WTC11 (cell line): ENCODE measurements around the gene OR2M2. TPM values are rescaled to one million over a fixed set of nuclear protein-coding genes. Genes with fewer than 3 reads are reported as not detected.

Experiments
- ATAC-seq: fragments of 200-7000 bp; cut with Tn5 transposase; 2 replicates; pipeline ENCODE4 v1.10.0; 2021; ENCODE audit warnings: mild to moderate bottlenecking, moderate library complexity
- CTCF ChIA-PET: fragments of 300-600 bp; sonication (Branson Sonifier 250); formaldehyde crosslinking; loops from one replicate; lab custom pipeline; 2021; ENCODE audit warnings: antibody characterized with exemption; lab: Charles Lee
- POLR2A ChIA-PET: fragments of 350-600 bp; sonication (Branson Sonifier 250); formaldehyde crosslinking; loops from one replicate; lab custom pipeline; 2021; ENCODE audit warnings: antibody characterized with exemption; lab: Charles Lee
- DNase-seq: peaks from one replicate; pipeline ENCODE4 v3.0.0; 2021; ENCODE audit warnings: low spot score
- H3K27ac Mint-ChIP-seq: 2 replicates; pipeline ENCODE4 v1.8.0; 2021; ENCODE audit warnings: mixed read lengths
- H3K27me3 Mint-ChIP-seq: 2 replicates; pipeline ENCODE4 v1.8.0; 2021; ENCODE audit warnings: low read depth, mild to moderate bottlenecking, moderate library complexity, mixed read lengths
- H3K36me3 Mint-ChIP-seq: 2 replicates; pipeline ENCODE4 v1.8.0; 2021; ENCODE audit warnings: mixed read lengths
- H3K4me1 Mint-ChIP-seq: 2 replicates; pipeline ENCODE4 v1.8.0; 2022; ENCODE audit warnings: mixed read lengths
- H3K4me3 Mint-ChIP-seq: 2 replicates; pipeline ENCODE4 v1.8.0; 2021; ENCODE audit warnings: mild to moderate bottlenecking, moderate library complexity, mixed read lengths
- H3K9me3 Mint-ChIP-seq: 2 replicates; pipeline ENCODE4 v1.8.0; 2021; ENCODE audit warnings: mixed read lengths
- ATF1 ChIP-seq: sonication (generic); formaldehyde crosslinking; IDR thresholded peaks from 2 replicates; pipeline ENCODE4 v1.8.1; 2023; ENCODE audit warnings: mild to moderate bottlenecking, moderate library complexity, missing genetic modification reagents
- CREM ChIP-seq: sonication (generic); formaldehyde crosslinking; IDR thresholded peaks from 2 replicates; pipeline ENCODE4 v1.8.1; 2022; ENCODE audit warnings: mild to moderate bottlenecking, missing genetic modification reagents, moderate library complexity
- ETV6 ChIP-seq: sonication (generic); formaldehyde crosslinking; IDR thresholded peaks from 2 replicates; pipeline ENCODE4 v1.8.1; 2022; ENCODE audit warnings: mild to moderate bottlenecking, missing genetic modification reagents
- FOXP1 ChIP-seq: sonication (generic); formaldehyde crosslinking; IDR thresholded peaks from 2 replicates; pipeline ENCODE4 v1.8.0; 2022; ENCODE audit warnings: missing genetic modification reagents, mild to moderate bottlenecking, moderate library complexity, borderline replicate concordance
- GRHL2 ChIP-seq: fragments of 250-450 bp; sonication (Bioruptor Pico); IDR thresholded peaks from 2 replicates; pipeline ENCODE4 v1.8.0; 2022; ENCODE audit warnings: mild to moderate bottlenecking, moderate library complexity; ENCODE audit not compliant: insufficient replicate concordance, severe bottlenecking
- KAT7 ChIP-seq: sonication (generic); formaldehyde crosslinking; IDR thresholded peaks from 2 replicates; pipeline ENCODE4 v1.8.1; 2023; ENCODE audit warnings: missing genetic modification reagents, mild to moderate bottlenecking, borderline replicate concordance
- MXD4 ChIP-seq: fragments of 250-450 bp; sonication (Bioruptor Pico); IDR thresholded peaks from 2 replicates; pipeline ENCODE4 v1.8.0; 2021; ENCODE audit warnings: mild to moderate bottlenecking, moderate library complexity, borderline replicate concordance
- NFATC4 ChIP-seq: fragments of 250-450 bp; sonication (Bioruptor Pico); IDR thresholded peaks from 2 replicates; pipeline ENCODE4 v1.9.0; 2021; ENCODE audit warnings: mild to moderate bottlenecking
- NFYB ChIP-seq: sonication (generic); formaldehyde crosslinking; conservative IDR thresholded peaks from 2 replicates; pipeline ENCODE4 v1.8.0; 2022; ENCODE audit warnings: low read depth, missing genetic modification reagents
- PRRX2 ChIP-seq: fragments of 250-450 bp; sonication (Bioruptor Pico); IDR thresholded peaks from 2 replicates; pipeline ENCODE4 v1.8.0; 2021; ENCODE audit warnings: mild to moderate bottlenecking
- SMAD4 ChIP-seq: sonication (generic); formaldehyde crosslinking; IDR thresholded peaks from 2 replicates; pipeline ENCODE4 v1.8.0; 2022; ENCODE audit warnings: mild to moderate bottlenecking, missing genetic modification reagents
- SP1 ChIP-seq: sonication (generic); formaldehyde crosslinking; conservative IDR thresholded peaks from 2 replicates; pipeline ENCODE4 v1.8.1; 2022; ENCODE audit warnings: missing genetic modification reagents
- TCF7 ChIP-seq: sonication (generic); formaldehyde crosslinking; IDR thresholded peaks from 2 replicates; pipeline ENCODE4 v1.8.0; 2022; ENCODE audit warnings: mild to moderate bottlenecking, low read depth, missing genetic modification reagents, moderate library complexity
- TEAD1 ChIP-seq: sonication (generic); formaldehyde crosslinking; IDR thresholded peaks from 2 replicates; pipeline ENCODE4 v1.8.0; 2022; ENCODE audit warnings: mild to moderate bottlenecking, missing genetic modification reagents
- TEAD4 ChIP-seq: sonication (generic); formaldehyde crosslinking; IDR thresholded peaks from 2 replicates; pipeline ENCODE4 v1.8.0; 2022; ENCODE audit warnings: mild to moderate bottlenecking, missing genetic modification reagents
- TP53 ChIP-seq: sonication (generic); formaldehyde crosslinking; IDR thresholded peaks from 2 replicates; pipeline ENCODE4 v1.8.1; 2023; ENCODE audit warnings: mild to moderate bottlenecking, missing genetic modification reagents
- ZNF317 ChIP-seq: sonication (generic); formaldehyde crosslinking; IDR thresholded peaks from 2 replicates; pipeline ENCODE4 v1.8.1; 2023; ENCODE audit warnings: low read depth, mild to moderate bottlenecking, moderate library complexity, missing genetic modification reagents, borderline replicate concordance
- ZNF416 ChIP-seq: fragments of 250-450 bp; sonication (Bioruptor Pico); IDR thresholded peaks from 2 replicates; pipeline ENCODE4 v1.9.0; 2021; ENCODE audit warnings: mild to moderate bottlenecking, inconsistent platforms
- ZNF671 ChIP-seq: fragments of 250-450 bp; sonication (Bioruptor Pico); IDR thresholded peaks from 2 replicates; pipeline ENCODE4 v1.8.0; 2021; ENCODE audit warnings: mild to moderate bottlenecking
- total RNA-seq: library from RNA; stranded (reverse); gene quantifications from 3 replicates; pipeline ENCODE4 v1.2.3, GENCODE V29; 2021
- TF ChIP-seq, protein P1 (sequence below): sonication (generic); formaldehyde crosslinking; IDR thresholded peaks from 2 replicates; pipeline ENCODE4 v1.8.1; 2022; ENCODE audit warnings: low read depth, missing genetic modification reagents, borderline replicate concordance
- TF ChIP-seq, protein P2 (sequence below): sonication (generic); formaldehyde crosslinking; IDR thresholded peaks from 2 replicates; pipeline ENCODE4 v1.8.0; 2023; ENCODE audit warnings: missing genetic modification reagents
- TF ChIP-seq, protein P3 (sequence below): sonication (generic); formaldehyde crosslinking; IDR thresholded peaks from 2 replicates; pipeline ENCODE4 v1.8.1; 2023; ENCODE audit warnings: mild to moderate bottlenecking, missing genetic modification reagents
- TF ChIP-seq, protein P4 (sequence below): fragments of 250-450 bp; sonication (Bioruptor Pico); IDR thresholded peaks from 2 replicates; pipeline ENCODE4 v1.9.0; 2021; ENCODE audit warnings: moderate library complexity, mild to moderate bottlenecking, inconsistent platforms, borderline replicate concordance
- TF ChIP-seq, protein P5 (sequence below): fragments of 250-450 bp; sonication (Bioruptor Pico); IDR thresholded peaks from 2 replicates; pipeline ENCODE4 v2.1.2; 2022; ENCODE audit warnings: mild to moderate bottlenecking, moderate library complexity

Gene OR2M2
- total RNA-seq, 1 experiment from 2014 or later = not detected

DNA sequence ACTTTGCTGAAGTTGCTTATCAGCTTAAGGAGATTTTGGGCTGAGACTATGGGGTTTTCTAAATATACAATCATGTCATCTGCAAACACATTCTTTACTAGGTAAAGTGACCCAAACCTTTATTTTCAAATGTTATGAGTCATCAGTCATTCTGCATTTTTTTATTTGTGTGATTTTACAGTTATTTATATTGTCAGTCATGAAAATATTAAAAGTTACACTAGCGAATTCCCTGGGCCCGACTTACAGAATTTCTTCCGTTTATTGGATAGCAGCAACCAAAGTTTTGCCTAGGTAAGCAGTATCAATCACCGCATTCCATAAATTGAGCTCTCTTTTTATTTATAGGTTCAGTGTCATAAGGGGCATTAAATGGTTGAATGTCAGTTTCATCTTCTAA lies 15.9 kb upstream of the OR2M2 start (continued):
- TF ChIP-seq, protein P1, sequence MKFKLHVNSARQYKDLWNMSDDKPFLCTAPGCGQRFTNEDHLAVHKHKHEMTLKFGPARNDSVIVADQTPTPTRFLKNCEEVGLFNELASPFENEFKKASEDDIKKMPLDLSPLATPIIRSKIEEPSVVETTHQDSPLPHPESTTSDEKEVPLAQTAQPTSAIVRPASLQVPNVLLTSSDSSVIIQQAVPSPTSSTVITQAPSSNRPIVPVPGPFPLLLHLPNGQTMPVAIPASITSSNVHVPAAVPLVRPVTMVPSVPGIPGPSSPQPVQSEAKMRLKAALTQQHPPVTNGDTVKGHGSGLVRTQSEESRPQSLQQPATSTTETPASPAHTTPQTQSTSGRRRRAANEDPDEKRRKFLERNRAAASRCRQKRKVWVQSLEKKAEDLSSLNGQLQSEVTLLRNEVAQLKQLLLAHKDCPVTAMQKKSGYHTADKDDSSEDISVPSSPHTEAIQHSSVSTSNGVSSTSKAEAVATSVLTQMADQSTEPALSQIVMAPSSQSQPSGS (CRISPR knock-in tag) = no peak
- TF ChIP-seq MXD4 (CRISPR knock-in tag) (no peak), SMAD4 (CRISPR knock-in tag) (no peak)

DNA sequence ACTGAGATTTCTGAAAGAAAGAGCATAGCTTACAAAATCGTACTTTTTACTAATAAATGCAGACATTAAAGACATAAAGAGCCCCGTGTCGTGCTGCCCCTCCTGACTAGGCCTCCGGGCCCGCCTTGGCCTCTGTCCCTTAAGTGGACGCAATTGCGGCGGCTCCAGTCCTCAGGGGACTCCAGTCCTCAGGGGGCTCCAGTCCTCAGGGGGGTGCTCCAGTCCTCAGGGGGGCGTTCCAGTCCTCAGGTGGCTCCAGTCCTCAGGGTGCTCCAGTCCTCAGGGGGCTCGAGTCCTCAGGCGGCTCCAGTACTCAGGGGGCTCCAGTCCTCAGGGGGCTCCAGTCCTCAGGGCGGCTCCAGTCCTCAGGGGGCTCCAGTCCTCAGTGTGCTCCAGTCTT lies 10.6 kb upstream of the OR2M2 start:
- no peak for ATAC-seq
- POLR2A ChIA-PET = no interaction called here
- TF ChIP-seq ZNF317 (CRISPR knock-in tag) = no peak
- no peak for TF ChIP-seq CREM
- no peak for TF ChIP-seq NFATC4
- TF ChIP-seq, protein P2, sequence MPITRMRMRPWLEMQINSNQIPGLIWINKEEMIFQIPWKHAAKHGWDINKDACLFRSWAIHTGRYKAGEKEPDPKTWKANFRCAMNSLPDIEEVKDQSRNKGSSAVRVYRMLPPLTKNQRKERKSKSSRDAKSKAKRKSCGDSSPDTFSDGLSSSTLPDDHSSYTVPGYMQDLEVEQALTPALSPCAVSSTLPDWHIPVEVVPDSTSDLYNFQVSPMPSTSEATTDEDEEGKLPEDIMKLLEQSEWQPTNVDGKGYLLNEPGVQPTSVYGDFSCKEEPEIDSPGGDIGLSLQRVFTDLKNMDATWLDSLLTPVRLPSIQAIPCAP (CRISPR knock-in tag) = no peak
- TF ChIP-seq NFYB = no peak
- no peak for TF ChIP-seq PRRX2 (CRISPR knock-in tag)
- no peak for TF ChIP-seq GRHL2
- H3K4me1 Mint-ChIP-seq = no peaks in the 10 kb centered on the region
- H3K4me3 Mint-ChIP-seq = no peak overlapping the region
- H3K9me3 Mint-ChIP-seq = peaks cover 45% of the 10 kb centered on the region
- peaks cover 36% of the 10 kb centered on the region for H3K36me3 Mint-ChIP-seq
- CTCF ChIA-PET = no interaction called here
- H3K27me3 Mint-ChIP-seq = peaks cover 4% of the 10 kb centered on the region; the same call in 1 of the 2 replicates
- no peak overlapping the region for H3K27ac Mint-ChIP-seq
- no peak for DNase-seq

DNA sequence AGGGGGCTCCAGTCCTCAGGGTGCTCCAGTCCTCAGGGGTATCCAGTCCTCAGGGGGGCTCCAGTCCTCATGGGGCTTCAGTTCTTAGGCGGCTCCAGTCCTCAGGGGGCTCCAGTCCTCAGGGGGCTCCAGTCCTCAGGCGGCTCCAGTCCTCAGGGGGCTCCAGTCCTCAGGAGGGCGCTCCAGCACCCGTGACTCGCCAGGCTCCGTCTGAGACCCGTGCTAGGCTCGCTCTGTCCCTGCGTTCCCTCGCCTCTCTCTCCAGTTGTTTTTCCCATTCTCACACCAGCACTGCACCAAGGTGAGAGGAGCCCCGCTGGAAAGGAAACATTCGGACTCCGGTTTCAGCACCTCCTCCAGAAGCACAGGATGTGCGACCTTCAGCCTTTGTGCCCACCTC lies 9.4 kb upstream of the OR2M2 start:
- Mint-ChIP-seq H3K27ac (no peak overlapping the region), H3K4me1 (no peaks in the 10 kb centered on the region), H3K27me3 (peaks cover 4% of the 10 kb centered on the region; the same call in 1 of the 2 replicates), H3K36me3 (peaks cover 27% of the 10 kb centered on the region), H3K4me3 (no peak overlapping the region), H3K9me3 (peaks cover 35% of the 10 kb centered on the region)
- POLR2A ChIA-PET = no interaction called here
- TF ChIP-seq, protein P3, sequence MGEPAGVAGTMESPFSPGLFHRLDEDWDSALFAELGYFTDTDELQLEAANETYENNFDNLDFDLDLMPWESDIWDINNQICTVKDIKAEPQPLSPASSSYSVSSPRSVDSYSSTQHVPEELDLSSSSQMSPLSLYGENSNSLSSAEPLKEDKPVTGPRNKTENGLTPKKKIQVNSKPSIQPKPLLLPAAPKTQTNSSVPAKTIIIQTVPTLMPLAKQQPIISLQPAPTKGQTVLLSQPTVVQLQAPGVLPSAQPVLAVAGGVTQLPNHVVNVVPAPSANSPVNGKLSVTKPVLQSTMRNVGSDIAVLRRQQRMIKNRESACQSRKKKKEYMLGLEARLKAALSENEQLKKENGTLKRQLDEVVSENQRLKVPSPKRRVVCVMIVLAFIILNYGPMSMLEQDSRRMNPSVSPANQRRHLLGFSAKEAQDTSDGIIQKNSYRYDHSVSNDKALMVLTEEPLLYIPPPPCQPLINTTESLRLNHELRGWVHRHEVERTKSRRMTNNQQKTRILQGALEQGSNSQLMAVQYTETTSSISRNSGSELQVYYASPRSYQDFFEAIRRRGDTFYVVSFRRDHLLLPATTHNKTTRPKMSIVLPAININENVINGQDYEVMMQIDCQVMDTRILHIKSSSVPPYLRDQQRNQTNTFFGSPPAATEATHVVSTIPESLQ (CRISPR knock-in tag) = no peak
- TF ChIP-seq KAT7 (CRISPR knock-in tag) = no peak
- TF ChIP-seq, protein P4, sequence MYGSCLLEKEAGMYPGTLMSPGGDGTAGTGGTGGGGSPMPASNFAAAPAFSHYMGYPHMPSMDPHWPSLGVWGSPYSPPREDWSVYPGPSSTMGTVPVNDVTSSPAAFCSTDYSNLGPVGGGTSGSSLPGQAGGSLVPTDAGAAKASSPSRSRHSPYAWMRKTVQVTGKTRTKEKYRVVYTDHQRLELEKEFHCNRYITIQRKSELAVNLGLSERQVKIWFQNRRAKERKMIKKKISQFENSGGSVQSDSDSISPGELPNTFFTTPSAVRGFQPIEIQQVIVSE (CRISPR knock-in tag) = no peak
- no peak for TF ChIP-seq TP53 (CRISPR knock-in tag)
- TF ChIP-seq, protein P5, sequence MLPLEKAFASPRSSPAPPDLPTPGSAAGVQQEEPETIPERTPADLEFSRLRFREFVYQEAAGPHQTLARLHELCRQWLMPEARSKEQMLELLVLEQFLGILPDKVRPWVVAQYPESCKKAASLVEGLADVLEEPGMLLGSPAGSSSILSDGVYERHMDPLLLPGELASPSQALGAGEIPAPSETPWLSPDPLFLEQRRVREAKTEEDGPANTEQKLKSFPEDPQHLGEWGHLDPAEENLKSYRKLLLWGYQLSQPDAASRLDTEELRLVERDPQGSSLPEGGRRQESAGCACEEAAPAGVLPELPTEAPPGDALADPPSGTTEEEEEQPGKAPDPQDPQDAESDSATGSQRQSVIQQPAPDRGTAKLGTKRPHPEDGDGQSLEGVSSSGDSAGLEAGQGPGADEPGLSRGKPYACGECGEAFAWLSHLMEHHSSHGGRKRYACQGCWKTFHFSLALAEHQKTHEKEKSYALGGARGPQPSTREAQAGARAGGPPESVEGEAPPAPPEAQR (CRISPR knock-in tag) = no peak
- TF ChIP-seq ATF1 (CRISPR knock-in tag) = no peak
- TF ChIP-seq ZNF416 (CRISPR knock-in tag) = no peak
- TF ChIP-seq ETV6 (CRISPR knock-in tag) = no peak
- no peak for TF ChIP-seq TEAD1 (CRISPR knock-in tag)
- TF ChIP-seq TCF7 = no peak
- no peak for TF ChIP-seq TEAD4 (CRISPR knock-in tag)
- no peak for TF ChIP-seq ZNF671
- TF ChIP-seq FOXP1 (CRISPR knock-in tag) = no peak
- TF ChIP-seq SP1 = no peak
- CTCF ChIA-PET = no interaction called here
- no peak for ATAC-seq
- DNase-seq = no peak
